ENCODE data around the gene WSB2.

The WSB2 gene

GRCh38 chr12:117994551-117995438 lies 66.2 kb downstream of the WSB2 start:
- DNase-seq (ENCODE audit: low read depth): no peak

- DNase-seq (ENCODE audit: low read depth): no peak
Observed at GRCh38 chr12:117986705-117987469, 74.1 kb downstream of the WSB2 start.

DNA sequence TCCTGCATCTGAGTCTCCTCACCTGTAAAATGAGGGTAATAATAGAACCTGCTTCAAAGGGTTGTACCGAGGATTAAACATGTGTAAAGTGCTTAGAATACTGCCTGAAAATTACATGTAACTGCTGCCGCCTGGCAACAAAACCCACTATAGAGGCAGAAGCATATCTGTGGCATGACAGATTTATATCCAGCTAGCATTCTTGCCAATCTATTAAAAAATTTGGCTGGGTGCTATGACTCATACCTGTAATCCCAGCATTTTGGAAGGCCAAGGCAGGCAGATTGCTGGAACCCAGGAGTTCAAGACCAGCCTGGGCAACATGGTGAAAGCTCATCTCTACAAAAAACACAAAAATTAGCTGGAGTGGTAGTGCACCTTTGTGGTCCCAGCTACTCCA lies 75.8 kb downstream of the WSB2 start:
- DNase-seq (ENCODE audit: low read depth): no peak

Data from activated T-helper 9 cell treated with anti-CD3 and anti-CD28 coated beads, Interleukin-2, amount 50 U/mL, for 16 hours (primary cell).